Stimulated activated CD4-positive, alpha-beta T cell treated with anti-CD3 and anti-CD28 coated beads, Interleukin-1b, Interleukin-23, amount 100 ng/mL, for 4 hours (primary cell): ENCODE results near the gene RPS8.
"Not testable (repeated sequence)": the region's sequence is repeated elsewhere in the genome, so short reads cannot be mapped to it uniquely, and the experiment has no call there.

Experiments
- DNase-seq, 2 donors: peaks; one replicate each; pipeline ENCODE4 v3.0.0-alpha.2; 2020; ENCODE audit warnings: low read depth in 2 of 2

Gene RPS8

DNA sequence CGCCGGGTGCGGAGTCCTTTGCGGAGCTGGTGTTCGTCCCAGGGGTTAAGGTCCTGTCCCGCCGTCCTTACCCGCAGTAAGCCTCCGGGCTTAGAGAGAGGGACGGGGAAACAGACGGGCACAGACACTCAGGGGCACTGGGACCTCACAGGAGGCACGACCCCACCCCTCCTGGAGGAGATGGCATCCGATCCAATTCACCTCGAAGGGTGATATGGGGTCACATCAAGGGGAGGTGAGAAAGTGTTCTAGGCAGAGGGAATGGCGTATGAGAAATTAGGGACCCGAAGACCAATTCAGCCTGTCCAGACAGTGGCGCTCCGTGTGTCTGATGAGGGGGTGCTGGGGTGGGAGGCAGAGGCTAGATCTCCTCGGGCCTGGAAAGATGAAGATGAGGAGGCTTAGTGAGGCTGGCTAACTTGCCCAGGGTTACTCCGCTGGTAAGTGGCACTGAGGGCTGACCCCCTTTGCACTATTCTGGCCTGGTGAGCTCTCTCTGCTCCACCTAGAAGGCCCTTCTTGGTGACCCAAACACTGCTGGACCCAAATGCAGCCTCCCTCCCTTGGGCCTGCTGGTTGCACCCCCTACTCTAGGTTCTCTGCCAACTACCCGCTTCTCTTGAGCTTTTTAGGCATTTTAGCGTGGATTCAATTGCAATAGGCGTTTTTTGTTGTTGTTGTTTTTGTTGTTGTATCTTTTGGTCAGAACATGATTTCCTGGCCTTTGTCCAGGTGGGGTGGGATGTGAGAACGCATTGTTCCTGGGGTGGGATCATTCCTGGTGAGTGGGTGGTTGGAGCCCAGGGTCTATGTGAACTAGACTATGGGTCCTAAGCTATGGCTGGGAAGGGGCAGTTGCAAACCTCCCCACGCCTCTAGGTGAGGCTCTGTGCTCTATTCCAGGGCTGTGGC lies 45.2 kb downstream of the RPS8 start:
- no peak for DNase-seq

DNA sequence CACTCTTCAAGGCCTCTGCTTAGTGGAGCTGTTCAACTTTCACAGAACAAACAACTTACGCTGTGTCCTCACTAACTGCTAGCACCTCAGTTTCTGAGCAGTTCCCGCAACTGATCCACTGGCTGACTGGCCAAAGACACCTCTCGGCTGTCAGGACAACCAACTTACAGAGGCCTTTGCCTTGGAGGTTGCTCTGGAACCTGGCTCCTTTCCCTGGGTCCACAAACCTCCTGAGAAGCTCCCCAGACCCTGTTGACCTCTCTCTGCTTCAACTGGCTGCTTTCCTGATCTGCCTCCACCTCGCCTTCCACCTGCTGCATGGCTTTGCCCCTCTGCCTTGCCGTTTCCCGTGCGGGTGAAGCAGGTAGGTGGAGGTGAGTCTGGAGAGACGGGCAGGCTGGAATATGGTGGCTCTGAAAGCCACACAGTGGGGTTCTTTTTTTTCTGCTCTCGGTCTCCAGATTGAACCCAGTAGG lies 45.9 kb downstream of the RPS8 start:
- no peak for DNase-seq

DNA sequence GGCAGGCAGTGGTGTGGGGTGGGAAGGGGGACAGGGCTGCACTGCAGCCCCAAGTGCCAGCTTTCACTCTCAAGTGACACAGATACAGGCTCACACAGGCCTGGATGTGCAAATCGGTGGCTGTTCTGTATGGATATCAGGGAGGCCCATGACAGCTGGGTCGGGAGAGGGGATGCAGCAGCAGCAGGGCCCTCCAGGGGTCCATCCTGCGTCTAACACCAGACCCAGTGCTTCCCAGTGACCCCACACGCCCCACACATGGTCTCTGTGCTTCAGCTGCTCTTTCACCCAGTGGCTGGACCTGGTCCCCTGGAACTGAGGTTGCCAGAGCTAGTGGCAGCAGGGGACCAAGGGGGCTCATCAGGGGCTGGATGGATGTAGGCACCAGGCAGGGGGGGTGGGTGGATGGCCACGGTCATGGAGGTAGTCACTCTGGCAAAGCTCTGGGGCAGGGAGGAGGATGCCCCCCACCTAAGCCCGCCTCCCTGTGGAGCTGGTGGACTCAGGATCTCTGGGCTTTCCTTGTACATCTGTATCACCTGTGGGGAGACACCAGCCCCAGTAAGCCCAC lies 46.9 kb downstream of the RPS8 start:
- no peak for DNase-seq

DNA sequence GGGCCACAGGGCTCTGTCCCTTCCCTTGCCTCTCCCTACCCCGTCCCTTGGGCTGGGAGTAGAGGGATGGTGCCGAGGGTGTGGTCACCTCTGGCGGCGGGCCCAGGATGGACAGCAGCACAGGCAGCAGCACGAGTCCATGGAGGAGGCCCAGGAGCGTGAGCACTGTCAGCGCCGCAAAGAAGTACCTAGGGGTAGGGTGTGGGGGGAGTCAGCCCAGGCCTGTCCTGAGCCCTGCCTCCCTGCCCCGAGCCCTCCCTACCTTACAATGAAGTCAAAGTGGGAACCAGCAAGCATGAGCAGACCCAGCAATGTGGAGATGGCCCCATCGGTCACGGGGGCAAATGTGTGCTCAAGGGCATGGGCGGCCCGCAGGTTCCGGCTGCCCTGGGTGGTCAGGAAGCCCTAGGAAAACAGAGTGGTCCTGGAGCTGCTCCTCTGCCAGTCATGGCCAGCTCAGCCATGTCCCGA lies 47.7 kb downstream of the RPS8 start:
- DNase-seq: no peak

DNA sequence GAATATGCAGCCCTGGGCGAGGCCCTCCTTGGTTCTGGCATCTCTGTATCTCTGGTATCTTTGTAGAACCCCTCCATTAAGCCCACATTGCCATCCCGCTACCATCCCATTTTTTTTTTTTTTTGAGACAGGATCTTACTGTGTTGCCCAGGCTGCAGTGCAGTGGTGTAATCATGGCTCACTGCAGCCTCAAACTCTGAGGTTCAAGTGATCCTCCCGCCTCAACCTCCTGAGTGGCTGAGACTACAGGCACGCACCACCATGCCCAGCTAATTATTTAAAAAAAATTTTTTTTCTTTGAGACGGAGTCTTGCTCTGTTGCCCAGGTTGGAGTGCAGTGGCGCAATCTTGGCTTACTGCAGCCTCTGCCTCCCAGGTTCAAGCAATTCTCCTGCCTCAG lies 49.1 kb downstream of the RPS8 start:
- not testable (repeated sequence) for DNase-seq

DNA sequence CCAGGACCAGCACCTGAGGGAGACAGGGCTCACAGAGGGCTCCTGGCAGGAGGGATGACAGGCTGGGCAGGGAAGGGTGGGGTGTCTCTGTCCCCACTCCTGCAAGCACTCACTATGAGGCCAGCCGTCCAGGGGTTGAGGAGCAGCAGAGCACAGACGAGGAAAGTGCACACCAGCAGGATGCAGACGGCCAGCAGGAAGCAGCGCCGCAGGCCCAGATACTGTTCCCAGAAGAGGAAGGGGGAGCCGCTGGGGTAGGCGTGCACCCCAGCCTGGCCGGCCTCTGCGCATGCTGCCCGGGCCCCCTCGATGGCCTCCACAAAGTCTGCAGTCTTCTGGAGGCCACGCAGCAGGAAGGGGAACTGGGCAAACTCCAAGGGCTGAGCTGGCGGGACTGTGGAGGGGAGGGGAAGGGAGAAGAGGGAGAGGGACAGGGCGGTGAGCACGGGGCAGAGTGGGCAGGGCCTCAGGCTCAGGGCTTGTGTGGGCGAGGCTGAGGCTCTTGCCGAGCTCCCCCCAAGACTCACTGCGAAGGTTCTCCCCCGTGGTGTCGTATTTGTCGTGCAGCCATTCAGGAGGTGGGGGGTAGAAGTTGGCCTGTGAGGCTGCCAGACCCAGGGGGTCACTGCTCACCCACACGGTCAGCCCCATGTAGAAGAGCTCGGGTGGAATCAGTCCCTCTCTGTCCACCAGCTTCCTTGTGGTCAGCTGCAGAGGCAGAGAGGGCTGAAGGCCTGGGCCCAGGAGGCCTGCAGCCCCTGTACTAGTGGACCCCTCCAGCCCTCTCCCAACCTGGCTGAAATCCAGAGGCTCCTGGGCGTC lies 51.2 kb downstream of the RPS8 start:
- DNase-seq: no peak

DNA sequence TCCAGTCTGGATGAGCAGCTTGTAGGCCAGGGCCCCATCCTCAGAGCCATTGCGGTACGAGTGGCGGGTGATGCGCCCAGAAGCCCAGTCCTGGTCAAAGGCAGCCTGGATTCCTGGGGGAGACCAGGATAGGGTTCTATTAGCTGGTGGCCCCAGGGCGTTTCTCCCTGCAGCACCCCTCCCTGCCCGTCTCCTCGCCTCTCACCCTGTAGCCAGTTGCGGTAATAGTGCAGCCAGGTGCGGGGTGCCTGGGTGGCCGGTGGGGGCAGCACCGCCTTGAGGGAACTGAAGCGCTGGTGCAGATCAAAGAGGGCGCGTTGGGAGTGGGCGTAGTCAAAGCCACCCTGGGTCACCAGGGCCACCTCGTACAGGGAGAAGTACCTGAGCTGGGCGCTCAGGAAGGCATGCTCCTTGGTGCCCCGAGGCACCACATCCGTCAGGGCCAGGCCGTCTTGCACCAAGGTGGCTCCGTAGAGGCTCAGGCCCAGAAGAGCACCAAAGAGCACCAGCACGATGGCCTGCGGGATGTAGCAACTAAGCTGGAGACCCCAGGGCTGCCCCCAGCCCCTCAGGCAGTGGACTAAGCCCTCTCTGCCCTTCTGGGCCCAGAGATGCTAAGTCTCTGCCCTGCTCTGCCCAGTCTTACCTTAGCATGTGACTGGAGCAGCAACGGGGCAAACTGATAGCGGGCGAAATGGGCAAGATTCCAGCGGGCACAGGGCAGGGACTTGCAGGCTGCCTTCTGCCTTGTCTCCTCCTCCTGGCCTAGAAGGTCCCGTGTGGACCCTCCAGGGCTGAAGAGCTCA lies 52.1 kb downstream of the RPS8 start:
- no peak for DNase-seq

DNA sequence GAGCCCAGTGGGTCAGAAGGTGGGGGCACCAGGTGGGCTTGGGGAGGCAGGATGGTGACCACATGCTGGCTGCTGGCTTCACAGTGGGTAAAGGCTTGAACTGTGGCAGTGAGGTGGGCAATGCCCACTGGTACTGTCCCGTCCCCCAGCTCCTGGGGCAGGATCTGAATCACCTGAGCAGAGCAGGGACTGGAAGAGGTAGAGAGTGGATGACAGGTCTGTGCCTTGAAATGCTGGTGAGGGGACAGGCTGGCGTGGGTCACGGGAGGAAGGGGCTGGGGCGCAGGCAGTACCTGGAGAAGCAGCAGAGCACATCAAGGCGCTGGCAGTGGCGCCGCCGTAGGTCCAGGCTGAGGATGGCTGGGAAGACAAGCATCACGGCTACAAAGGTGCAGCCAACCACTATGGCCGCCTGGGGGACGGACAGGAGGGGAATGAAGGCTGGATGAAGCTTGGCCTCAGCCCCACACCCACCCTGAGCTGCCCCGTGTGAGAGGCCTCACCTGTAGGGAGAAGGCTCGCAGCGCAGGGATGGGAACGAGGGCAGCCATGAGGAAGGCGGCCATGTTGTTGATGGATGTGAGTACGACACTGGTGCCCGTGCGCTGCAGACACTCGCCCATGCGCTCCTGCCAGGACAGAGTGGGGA lies 52.8 kb downstream of the RPS8 start:
- DNase-seq: no peak
